Measurements from ENCODE around the gene ARL14.

DNA sequence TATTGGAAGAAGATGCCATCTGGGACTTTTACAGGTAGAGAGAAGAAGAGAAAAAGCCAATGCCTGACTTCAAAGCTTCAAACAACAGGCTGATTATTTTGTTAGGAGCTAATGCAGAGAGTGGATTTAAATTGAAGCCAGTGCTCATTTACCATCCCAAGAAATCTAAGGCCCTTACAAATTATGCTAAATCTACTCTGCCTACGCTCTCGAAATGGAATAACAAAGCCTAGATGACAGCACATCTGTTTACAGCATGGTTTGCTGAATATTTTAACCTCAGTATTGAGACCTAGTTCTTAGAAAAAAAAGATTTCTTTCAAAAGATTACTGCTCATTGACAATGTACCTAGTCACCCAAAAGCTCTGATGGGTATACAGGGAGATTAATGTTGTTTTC, 16.2 kb downstream of the ARL14 start:
- no peak for TF ChIP-seq POLR2A (IDR thresholded peaks at IDR 0.05)
- TF ChIP-seq, protein P1, sequence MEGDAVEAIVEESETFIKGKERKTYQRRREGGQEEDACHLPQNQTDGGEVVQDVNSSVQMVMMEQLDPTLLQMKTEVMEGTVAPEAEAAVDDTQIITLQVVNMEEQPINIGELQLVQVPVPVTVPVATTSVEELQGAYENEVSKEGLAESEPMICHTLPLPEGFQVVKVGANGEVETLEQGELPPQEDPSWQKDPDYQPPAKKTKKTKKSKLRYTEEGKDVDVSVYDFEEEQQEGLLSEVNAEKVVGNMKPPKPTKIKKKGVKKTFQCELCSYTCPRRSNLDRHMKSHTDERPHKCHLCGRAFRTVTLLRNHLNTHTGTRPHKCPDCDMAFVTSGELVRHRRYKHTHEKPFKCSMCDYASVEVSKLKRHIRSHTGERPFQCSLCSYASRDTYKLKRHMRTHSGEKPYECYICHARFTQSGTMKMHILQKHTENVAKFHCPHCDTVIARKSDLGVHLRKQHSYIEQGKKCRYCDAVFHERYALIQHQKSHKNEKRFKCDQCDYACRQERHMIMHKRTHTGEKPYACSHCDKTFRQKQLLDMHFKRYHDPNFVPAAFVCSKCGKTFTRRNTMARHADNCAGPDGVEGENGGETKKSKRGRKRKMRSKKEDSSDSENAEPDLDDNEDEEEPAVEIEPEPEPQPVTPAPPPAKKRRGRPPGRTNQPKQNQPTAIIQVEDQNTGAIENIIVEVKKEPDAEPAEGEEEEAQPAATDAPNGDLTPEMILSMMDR (IDR thresholded peaks at IDR 0.05), result no peak

Data from thyroid gland (tissue), 4 donors.